Prostate gland (tissue), 2 donors: ENCODE data around the gene RNF222.

Experiments used
- CTCF ChIP-seq, 4 experiments: fragments of 200-600 bp in 2 of 4; fragments of 450-650 bp in 2 of 4; sonication (generic) in 2 of 4; IDR thresholded peaks; 1 replicate in 3 of 4; 2 replicates in 1 of 4; pipeline ENCODE4 v1.5.1; 2016 to 2019; ENCODE audit warnings: antibody characterized with exemption in 4 of 4, mild to moderate bottlenecking in 2 of 4, moderate library complexity in 2 of 4
- POLR2AphosphoS5 ChIP-seq: sonication (generic); formaldehyde crosslinking; IDR thresholded peaks from one replicate; pipeline ENCODE4 v1.6.1; 2017; ENCODE audit warnings: antibody characterized with exemption

- TF ChIP-seq CTCF (IDR thresholded peaks at IDR 0.05) (no peak), POLR2AphosphoS5 (no peak)
These were observed 14.8 kb downstream of the RNF222 start for GRCh38 chr17:8382880-8383142.
